Activated B cell treated with CpG ODN at 0.5 μM for 24 hours (primary cell): ENCODE results near the gene BCORL1. TPM values are rescaled to one million over a fixed set of nuclear protein-coding genes. Genes with fewer than 3 reads are reported as not detected.

ENCODE experiments used
- ATAC-seq: fragments of 200-7000 bp; cut with Tn5 transposase; one replicate; pipeline ENCODE4 v1.10.0; 2021; ENCODE audit warnings: low read depth, mild to moderate bottlenecking, moderate library complexity
- CTCF ChIA-PET: fragments of 350-600 bp; sonication (Branson Sonifier 250); formaldehyde crosslinking; loops from one replicate; lab custom pipeline; 2021; ENCODE audit warnings: antibody characterized with exemption; lab: Charles Lee
- POLR2A ChIA-PET: fragments of 350-600 bp; sonication (Branson Sonifier 250); formaldehyde crosslinking; loops from one replicate; lab custom pipeline; 2021; ENCODE audit warnings: antibody characterized with exemption; lab: Charles Lee
- DNase-seq: peaks from one replicate; pipeline ENCODE4 v3.0.0; 2022
- H3K27ac Mint-ChIP-seq: one replicate; pipeline ENCODE4 v1.8.0; 2020; ENCODE audit warnings: mixed read lengths
- H3K27me3 Mint-ChIP-seq: one replicate; pipeline ENCODE4 v1.8.0; 2021; ENCODE audit warnings: mixed read lengths
- H3K36me3 Mint-ChIP-seq: one replicate; pipeline ENCODE4 v1.8.0; 2021; ENCODE audit warnings: low read depth, mixed read lengths
- H3K4me1 Mint-ChIP-seq: one replicate; pipeline ENCODE4 v1.8.0; 2021; ENCODE audit warnings: mixed read lengths
- H3K4me3 Mint-ChIP-seq: one replicate; pipeline ENCODE4 v1.8.0; 2020; ENCODE audit warnings: mild to moderate bottlenecking, mixed read lengths
- H3K9me3 Mint-ChIP-seq: one replicate; pipeline ENCODE4 v1.8.0; 2020; ENCODE audit warnings: mixed read lengths
- CTCF ChIP-seq: fragments of 200-600 bp; IDR thresholded peaks from one replicate; pipeline ENCODE4 v1.8.0; 2022; ENCODE audit warnings: antibody characterized with exemption, mild to moderate bottlenecking
- intact Hi-C: fragments of 100-400 bp; cut with micrococcal nuclease; formaldehyde crosslinking; loops from one replicate; pipeline ENCODE4 v1.15.1; 2024
- total RNA-seq: library from RNA; stranded (reverse); gene quantifications from 2 replicates; pipeline ENCODE4 v1.2.3, GENCODE V29; 2022

BCORL1 gene
- total RNA-seq, 1 donor from 2014 or later: 8.0 TPM

GRCh38 chrX:129956765-129957164 lies 25.7 kb upstream of the BCORL1 start:
- ATAC-seq: no peak
- peaks cover 35% of the 10 kb centered on the region for H3K4me1 Mint-ChIP-seq

GRCh38 chrX:129957241-129958082 lies 25.0 kb upstream of the BCORL1 start:
- Mint-ChIP-seq H3K27me3 (peaks cover 2% of the 10 kb centered on the region), H3K4me3 (peak overlapping the region; percentile 77), H3K36me3 (peaks cover 3% of the 10 kb centered on the region), H3K4me1 (peaks cover 37% of the 10 kb centered on the region), H3K9me3 (no peaks in the 10 kb centered on the region), H3K27ac (peak overlapping the region; percentile 59)
- no peak for TF ChIP-seq CTCF
- DNase-seq: peak; percentile 64
- ChIA-PET POLR2A (interaction anchor here (0.9 to 2.0 kb wide), 7 partner anchors 21 to 280 kb away, joined by 3 to 14 read pairs (median 5); partner anchors contain the start of gene BCORL1), CTCF (no interaction called here)
- peak; percentile 73 for ATAC-seq
- intact Hi-C loops: loop anchor here (2.0 kb wide), 1 partner anchor 25 kb away; no protein-coding TSS in a partner anchor

More at GRCh38 chrX:129956765-129957164, 25.7 kb upstream of the BCORL1 start:
- H3K9me3 Mint-ChIP-seq: no peaks in the 10 kb centered on the region
- intact Hi-C loops: loop anchor here (2.0 kb wide), 1 partner anchor 24 kb away; no protein-coding TSS in a partner anchor
- ChIA-PET POLR2A (interaction anchor here (0.7 to 2.0 kb wide), 8 partner anchors 22 to 279 kb away, joined by 3 to 14 read pairs (median 4); partner anchors contain the start of gene BCORL1), CTCF (no interaction called here)
- no peak for DNase-seq
- peak overlapping the region; percentile 76 for H3K4me3 Mint-ChIP-seq
- peak overlapping the region; percentile 72 for H3K27ac Mint-ChIP-seq
- H3K36me3 Mint-ChIP-seq: peaks cover 3% of the 10 kb centered on the region
- peaks cover 2% of the 10 kb centered on the region for H3K27me3 Mint-ChIP-seq
- no peak for TF ChIP-seq CTCF

GRCh38 chrX:129958083-129958465 lies 24.4 kb upstream of the BCORL1 start:
- CTCF ChIA-PET: no interaction called here
- Mint-ChIP-seq H3K9me3 (no peaks in the 10 kb centered on the region), H3K27me3 (no peaks in the 10 kb centered on the region), H3K4me3 (peak overlapping the region; percentile 77), H3K4me1 (peaks cover 34% of the 10 kb centered on the region), H3K27ac (peak overlapping the region; percentile 59), H3K36me3 (no peaks in the 10 kb centered on the region)
- intact Hi-C loops: no loop called here
- POLR2A ChIA-PET: interaction anchor here (1.3 to 1.5 kb wide), 3 partner anchors 23 to 27 kb away, joined by 4 to 14 read pairs (median 6); partner anchors contain the start of gene BCORL1
- TF ChIP-seq CTCF: no peak
- ATAC-seq (no peak), DNase-seq (no peak)

- Mint-ChIP-seq H3K36me3 (no peaks in the 10 kb centered on the region), H3K9me3 (no peaks in the 10 kb centered on the region), H3K27ac (no peak overlapping the region), H3K27me3 (no peaks in the 10 kb centered on the region), H3K4me3 (no peak overlapping the region), H3K4me1 (peaks cover 27% of the 10 kb centered on the region)
- POLR2A ChIA-PET: interaction anchor here (0.5 to 1.4 kb wide), 2 partner anchors 27 to 301 kb away, joined by 3 read pairs; no protein-coding TSS in a partner anchor
- CTCF ChIA-PET: no interaction called here
- no peak for DNase-seq
- no peak for ATAC-seq
- intact Hi-C loops: no loop called here
- TF ChIP-seq CTCF: no peak
Measured at GRCh38 chrX:129958814-129959492, 23.5 kb upstream of the BCORL1 start.

GRCh38 chrX:129959493-129959832 lies 23.0 kb upstream of the BCORL1 start:
- intact Hi-C loops: no loop called here
- POLR2A ChIA-PET: interaction anchor here (1.4 to 2.5 kb wide), 2 partner anchors 19 to 28 kb away, joined by 3 to 12 read pairs; no protein-coding TSS in a partner anchor
- ATAC-seq: no peak

More at GRCh38 chrX:129959493-129959832, 23.0 kb upstream of the BCORL1 start:
- H3K27me3 Mint-ChIP-seq: no peaks in the 10 kb centered on the region
- no peaks in the 10 kb centered on the region for H3K36me3 Mint-ChIP-seq
- H3K4me1 Mint-ChIP-seq: peaks cover 27% of the 10 kb centered on the region
- CTCF ChIA-PET: no interaction called here
- no peak for DNase-seq
- no peak for TF ChIP-seq CTCF
- H3K27ac Mint-ChIP-seq: no peak overlapping the region
- no peak overlapping the region for H3K4me3 Mint-ChIP-seq
- no peaks in the 10 kb centered on the region for H3K9me3 Mint-ChIP-seq
